Neural progenitor cell (in vitro differentiated cells): ENCODE data around the gene STK39. TPM values are rescaled to one million over a fixed set of nuclear protein-coding genes. Genes with fewer than 3 reads are reported as not detected.

Experiments
- DNase-seq: peaks from one replicate; pipeline ENCODE4 v3.0.0-alpha.2; 2016; ENCODE audit warnings: low spot score
- H2AFZ ChIP-seq: fragments of 200-600 bp; sonication (generic); replicated peaks from 2 replicates; pipeline ENCODE4 v1.6.1; 2016; ENCODE audit warnings: antibody characterized with exemption
- H3F3A ChIP-seq: fragments of 200-600 bp; sonication (generic); 2 replicates; pipeline ENCODE4 v1.6.1; 2016; ENCODE audit warnings: antibody characterized with exemption, low read depth
- H3K27ac ChIP-seq: fragments of 200-600 bp; sonication (generic); 2 replicates; pipeline ENCODE4 v1.5.1; 2016; ENCODE audit warnings: mild to moderate bottlenecking
- H3K27me3 ChIP-seq: fragments of 200-600 bp; sonication (generic); 2 replicates; pipeline ENCODE4 v1.6.1; 2016; ENCODE audit warnings: mild to moderate bottlenecking, moderate library complexity
- H3K36me3 ChIP-seq: fragments of 200-600 bp; sonication (generic); 2 replicates; pipeline ENCODE4 v1.5.1; 2016
- H3K4me1 ChIP-seq: fragments of 200-600 bp; sonication (generic); 2 replicates; pipeline ENCODE4 v1.6.1; 2016; ENCODE audit warnings: mixed run types
- H3K4me2 ChIP-seq: fragments of 200-600 bp; sonication (generic); 2 replicates; pipeline ENCODE4 v1.6.1; 2016
- H3K4me3 ChIP-seq: fragments of 200-600 bp; sonication (generic); 2 replicates; pipeline ENCODE4 v1.5.1; 2016
- H3K79me2 ChIP-seq: fragments of 200-600 bp; sonication (generic); 2 replicates; pipeline ENCODE4 v1.6.1; 2016; ENCODE audit warnings: low read depth
- H3K9ac ChIP-seq: fragments of 200-600 bp; sonication (generic); 2 replicates; pipeline ENCODE4 v1.6.1; 2016
- H3K9me3 ChIP-seq: fragments of 200-600 bp; sonication (generic); 2 replicates; pipeline ENCODE4 v1.5.1; 2016; ENCODE audit warnings: low read depth
- H4K20me1 ChIP-seq: fragments of 200-600 bp; sonication (generic); 2 replicates; pipeline ENCODE4 v1.6.1; 2016; ENCODE audit warnings: low read depth
- H3K27ac Mint-ChIP-seq: 3 replicates; pipeline ENCODE4 v1.8.0; 2021; ENCODE audit warnings: mixed read lengths
- H3K27me3 Mint-ChIP-seq: 2 replicates; pipeline ENCODE4 v1.8.0; 2022; ENCODE audit warnings: low read depth, mild to moderate bottlenecking, inconsistent platforms, moderate library complexity, mixed read lengths; ENCODE audit not compliant: insufficient read depth
- H3K36me3 Mint-ChIP-seq: 3 replicates; pipeline ENCODE4 v1.8.0; 2021; ENCODE audit warnings: mixed read lengths
- H3K4me1 Mint-ChIP-seq: 3 replicates; pipeline ENCODE4 v1.8.0; 2021; ENCODE audit warnings: mixed read lengths
- H3K4me3 Mint-ChIP-seq: 3 replicates; pipeline ENCODE4 v1.8.0; 2021; ENCODE audit warnings: mild to moderate bottlenecking, moderate library complexity, mixed read lengths
- H3K9me3 Mint-ChIP-seq: 3 replicates; pipeline ENCODE4 v1.8.0; 2020; ENCODE audit warnings: mixed read lengths
- EZH2 ChIP-seq: fragments of 200-600 bp; sonication (generic); IDR thresholded peaks from 2 replicates; pipeline ENCODE4 v1.6.1; 2017; ENCODE audit warnings: antibody characterized with exemption, mild to moderate bottlenecking, moderate library complexity
- EZH2phosphoT487 ChIP-seq: fragments of 200-600 bp; sonication (generic); IDR thresholded peaks from 2 replicates; pipeline ENCODE4 v1.6.1; 2017; ENCODE audit warnings: antibody characterized with exemption
- total RNA-seq: library from RNA; depleted of rRNA; stranded (reverse); fragments of >200 nt; gene quantifications from 2 replicates; pipeline ENCODE4 v1.2.3, GENCODE V29; 2015; ENCODE audit warnings: low replicate concordance
- TF ChIP-seq, protein P1 (sequence below): fragments of 200-600 bp; sonication (generic); IDR thresholded peaks from 2 replicates; pipeline ENCODE4 v1.5.1; 2017; ENCODE audit warnings: antibody characterized with exemption, mild to moderate bottlenecking

The STK39 gene
- total RNA-seq, 1 donor from 2014 or later, result 23.8 TPM

GRCh38 chr2:168149150-168149974 lies 98.0 kb downstream of the STK39 start:
- Histone ChIP-seq H2AFZ (no peak overlapping the region), H3K9me3 (no peaks in the 10 kb centered on the region), H3K4me2 (no peak overlapping the region), H3K4me3 (no peak overlapping the region), H3K36me3 (no peaks in the 10 kb centered on the region), H3F3A (no peaks in the 10 kb centered on the region), H3K27ac (no peak overlapping the region), H3K9ac (no peak overlapping the region), H3K79me2 (no peaks in the 10 kb centered on the region), H4K20me1 (no peaks in the 10 kb centered on the region), H3K4me1 (peaks cover 31% of the 10 kb centered on the region), H3K27me3 (no peaks in the 10 kb centered on the region)
- no peak overlapping the region for H3K27ac Mint-ChIP-seq
- no peak for TF ChIP-seq EZH2phosphoT487
- no peak for TF ChIP-seq EZH2
- TF ChIP-seq, protein P1, sequence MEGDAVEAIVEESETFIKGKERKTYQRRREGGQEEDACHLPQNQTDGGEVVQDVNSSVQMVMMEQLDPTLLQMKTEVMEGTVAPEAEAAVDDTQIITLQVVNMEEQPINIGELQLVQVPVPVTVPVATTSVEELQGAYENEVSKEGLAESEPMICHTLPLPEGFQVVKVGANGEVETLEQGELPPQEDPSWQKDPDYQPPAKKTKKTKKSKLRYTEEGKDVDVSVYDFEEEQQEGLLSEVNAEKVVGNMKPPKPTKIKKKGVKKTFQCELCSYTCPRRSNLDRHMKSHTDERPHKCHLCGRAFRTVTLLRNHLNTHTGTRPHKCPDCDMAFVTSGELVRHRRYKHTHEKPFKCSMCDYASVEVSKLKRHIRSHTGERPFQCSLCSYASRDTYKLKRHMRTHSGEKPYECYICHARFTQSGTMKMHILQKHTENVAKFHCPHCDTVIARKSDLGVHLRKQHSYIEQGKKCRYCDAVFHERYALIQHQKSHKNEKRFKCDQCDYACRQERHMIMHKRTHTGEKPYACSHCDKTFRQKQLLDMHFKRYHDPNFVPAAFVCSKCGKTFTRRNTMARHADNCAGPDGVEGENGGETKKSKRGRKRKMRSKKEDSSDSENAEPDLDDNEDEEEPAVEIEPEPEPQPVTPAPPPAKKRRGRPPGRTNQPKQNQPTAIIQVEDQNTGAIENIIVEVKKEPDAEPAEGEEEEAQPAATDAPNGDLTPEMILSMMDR, result no peak
- no peak for DNase-seq
- H3K27me3 Mint-ChIP-seq, result peaks cover 1% of the 10 kb centered on the region
- no peak overlapping the region for H3K4me3 Mint-ChIP-seq
- H3K4me1 Mint-ChIP-seq, result peaks cover 2% of the 10 kb centered on the region
- peaks cover 12% of the 10 kb centered on the region for H3K36me3 Mint-ChIP-seq
- no peaks in the 10 kb centered on the region for H3K9me3 Mint-ChIP-seq

DNA sequence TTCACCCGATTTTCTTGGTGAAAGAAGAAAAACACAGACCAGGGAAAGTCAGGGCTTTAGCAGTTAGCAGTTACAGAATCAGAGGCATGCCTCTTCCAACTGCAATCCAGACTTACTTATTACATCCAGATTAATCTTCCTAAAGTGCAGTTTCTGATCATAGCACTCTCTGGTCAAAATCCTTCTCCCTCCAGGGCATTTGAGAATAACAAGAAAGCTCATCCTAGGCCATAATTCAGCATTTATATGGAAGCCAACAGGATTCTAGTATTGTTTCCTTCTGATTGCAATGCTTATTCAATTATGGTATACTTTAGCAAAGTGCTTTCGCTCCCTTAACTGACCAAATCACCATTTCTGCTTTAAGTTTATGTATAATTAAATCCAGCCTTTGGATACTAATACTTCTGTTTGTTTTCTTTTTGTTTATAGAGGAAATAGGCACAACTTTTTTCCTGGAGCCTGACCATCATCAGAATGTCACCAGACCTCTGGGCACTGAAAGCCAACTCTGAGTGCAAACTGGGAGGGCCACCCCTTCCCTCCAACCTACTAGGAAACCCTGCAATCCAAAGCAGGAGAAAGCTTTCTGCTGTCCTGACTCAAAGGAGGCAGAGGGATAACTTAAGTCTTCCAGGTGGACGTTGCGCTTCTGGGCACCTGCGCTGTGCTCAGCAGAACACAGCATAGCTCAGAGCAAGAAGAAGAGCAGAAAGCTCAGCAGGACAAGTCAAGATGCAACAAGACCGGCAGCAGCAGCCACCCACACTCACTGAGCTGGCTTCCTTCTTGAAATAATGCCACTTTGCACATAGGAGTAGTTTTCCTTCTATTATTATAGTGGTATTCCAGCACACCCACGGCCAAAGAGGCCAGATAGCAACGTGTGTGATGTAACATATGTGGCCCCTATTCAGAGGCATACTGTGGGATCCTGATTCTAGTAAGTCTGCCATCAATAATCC lies 99.3 kb downstream of the STK39 start:
- H3K9ac ChIP-seq, result no peak overlapping the region
- Mint-ChIP-seq H3K9me3 (no peaks in the 10 kb centered on the region), H3K4me1 (peaks cover 2% of the 10 kb centered on the region), H3K36me3 (peaks cover 14% of the 10 kb centered on the region), H3K4me3 (no peak overlapping the region), H3K27ac (no peak overlapping the region), H3K27me3 (peaks cover 3% of the 10 kb centered on the region)
- no peak overlapping the region for H3K27ac ChIP-seq
- peaks cover 31% of the 10 kb centered on the region for H3K4me1 ChIP-seq
- DNase-seq, result no peak
- H3K27me3 ChIP-seq, result no peaks in the 10 kb centered on the region
- TF ChIP-seq EZH2, result no peak
- no peak for TF ChIP-seq EZH2phosphoT487
- TF ChIP-seq, protein P1, result no peak
- no peaks in the 10 kb centered on the region for H3K9me3 ChIP-seq
- no peaks in the 10 kb centered on the region for H3F3A ChIP-seq
- no peak overlapping the region for H3K4me3 ChIP-seq
- H4K20me1 ChIP-seq, result no peaks in the 10 kb centered on the region
- no peak overlapping the region for H2AFZ ChIP-seq
- no peaks in the 10 kb centered on the region for H3K79me2 ChIP-seq
- H3K36me3 ChIP-seq, result no peaks in the 10 kb centered on the region
- no peak overlapping the region for H3K4me2 ChIP-seq

DNA sequence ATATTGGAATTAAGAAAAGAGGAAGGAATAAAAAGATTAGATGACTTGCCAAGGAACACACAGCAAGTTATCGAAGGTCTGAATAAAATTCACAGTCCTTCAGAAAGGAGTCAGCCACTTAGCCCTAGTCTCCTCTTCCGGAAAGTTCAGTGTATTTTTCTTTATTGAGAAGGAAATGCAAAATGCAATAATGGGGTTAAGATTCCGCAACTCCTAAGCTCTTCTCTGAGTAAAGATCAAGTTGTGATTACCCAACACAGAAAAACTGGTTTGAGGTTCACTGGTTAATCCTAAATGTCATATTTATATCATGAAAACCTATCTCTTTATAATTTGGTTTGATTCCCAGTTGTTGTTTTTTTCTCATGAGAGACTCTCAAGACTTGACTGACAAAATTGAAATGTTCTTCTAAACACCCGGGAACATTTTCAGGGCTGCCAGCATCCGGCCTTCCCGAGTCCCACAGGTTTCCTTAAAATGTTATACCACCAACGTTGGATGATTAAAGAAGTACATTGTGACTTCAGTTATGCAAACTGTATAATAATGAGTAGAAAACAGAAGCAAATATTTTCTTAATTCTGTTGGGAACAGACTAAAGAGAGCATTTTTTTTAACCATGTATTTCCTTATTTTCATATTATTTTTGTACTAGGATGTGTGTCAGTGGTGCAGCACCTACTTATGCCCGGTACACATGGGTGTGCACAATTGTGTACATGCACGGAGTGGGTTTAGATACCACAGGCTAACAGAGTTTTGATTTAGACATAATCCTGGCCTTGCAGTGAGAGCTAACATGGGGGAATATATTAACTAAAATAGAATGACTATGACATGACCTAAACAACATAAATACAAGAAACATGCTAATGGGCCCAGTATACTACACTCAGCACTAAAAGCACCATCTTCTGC lies 100.2 kb downstream of the STK39 start:
- H3K27me3 Mint-ChIP-seq, result peaks cover 3% of the 10 kb centered on the region
- H3K4me2 ChIP-seq, result no peak overlapping the region
- H2AFZ ChIP-seq, result no peak overlapping the region
- H3K4me3 ChIP-seq, result no peak overlapping the region
- H3F3A ChIP-seq, result no peaks in the 10 kb centered on the region
- H4K20me1 ChIP-seq, result no peaks in the 10 kb centered on the region
- H3K4me1 Mint-ChIP-seq, result peaks cover 2% of the 10 kb centered on the region
- no peaks in the 10 kb centered on the region for H3K27me3 ChIP-seq
- no peaks in the 10 kb centered on the region for H3K9me3 ChIP-seq
- peaks cover 31% of the 10 kb centered on the region for H3K4me1 ChIP-seq
- H3K79me2 ChIP-seq, result no peaks in the 10 kb centered on the region
- no peak overlapping the region for H3K9ac ChIP-seq
- TF ChIP-seq, protein P1, result no peak
- no peak for TF ChIP-seq EZH2phosphoT487
- TF ChIP-seq EZH2, result no peak
- H3K27ac Mint-ChIP-seq, result no peak overlapping the region
- H3K9me3 Mint-ChIP-seq, result no peaks in the 10 kb centered on the region
- H3K36me3 ChIP-seq, result no peaks in the 10 kb centered on the region
- H3K4me3 Mint-ChIP-seq, result no peak overlapping the region
- DNase-seq, result no peak
- peaks cover 10% of the 10 kb centered on the region for H3K36me3 Mint-ChIP-seq
- H3K27ac ChIP-seq, result no peak overlapping the region
